DND-41 (cell line): ENCODE measurements around the gene ZSWIM5.

Experiments
- CTCF ChIP-seq: IDR thresholded peaks from 2 replicates; pipeline ENCODE4 v1.5.1; 2012; ENCODE audit warnings: borderline replicate concordance, low read length, moderate library complexity, mild to moderate bottlenecking; ENCODE audit not compliant: poor library complexity, severe bottlenecking; ENCODE audit errors: extremely low read depth
- EZH2 ChIP-seq: IDR thresholded peaks from 3 replicates; pipeline ENCODE4 v1.6.1; 2012; ENCODE audit warnings: borderline replicate concordance, low read depth, mild to moderate bottlenecking, moderate library complexity, low read length, inconsistent platforms; ENCODE audit not compliant: severe bottlenecking

GRCh38 chr1:45095450-45095849, 111.0 kb downstream of the ZSWIM5 start:
- TF ChIP-seq CTCF, result no peak
- no peak for TF ChIP-seq EZH2
